Panc1 (cell line): Measurements from ENCODE around the gene RAD50.

ENCODE experiments used
- CTCF ChIP-seq: fragments of 450-650 bp; IDR thresholded peaks from 2 replicates; pipeline ENCODE4 v1.5.1; 2017; ENCODE audit warnings: mild to moderate bottlenecking
- POLR2AphosphoS5 ChIP-seq: IDR thresholded peaks from 2 replicates; pipeline ENCODE4 v1.6.1; 2012; ENCODE audit warnings: mild to moderate bottlenecking, low read depth, low read length, moderate library complexity
- REST ChIP-seq, 2 experiments: IDR thresholded peaks; 2 replicates each; pipeline ENCODE4 v1.6.1; 2011 to 2012; ENCODE audit warnings: low read depth in 2 of 2, control low read depth in 1 of 2, low read length in 1 of 2, mild to moderate bottlenecking in 1 of 2, moderate library complexity in 1 of 2; ENCODE audit not compliant: insufficient read depth in 1 of 2
- SIN3A ChIP-seq: IDR thresholded peaks from 2 replicates; pipeline ENCODE4 v1.6.1; 2012; ENCODE audit warnings: low read depth, mild to moderate bottlenecking, low read length, moderate library complexity, borderline replicate concordance; ENCODE audit not compliant: insufficient read depth

- TF ChIP-seq CTCF (no peak), REST (IDR thresholded peaks at IDR 0.05; ENCODE audit: insufficient read depth in 1 of 2, low read depth in 2 of 2, low read length in 1 of 2) (no peak), SIN3A (no peak), POLR2AphosphoS5 (no peak)
Observed at GRCh38 chr5:132690156-132690555, 133.4 kb downstream of the RAD50 start.
